GM19395 (cell line): Measurements from ENCODE around the gene SLC5A4.
"Not testable (repeated sequence)": the region's sequence is repeated elsewhere in the genome, so short reads cannot be mapped to it uniquely, and the experiment has no call there.

ENCODE experiments used
- ATAC-seq: cut with Tn5 transposase; IDR thresholded peaks from one replicate; pipeline ENCODE4 v1.9.1; 2021; ENCODE audit warnings: mild to moderate bottlenecking, moderate library complexity; ENCODE audit not compliant: unreplicated experiment

SLC5A4 gene

DNA sequence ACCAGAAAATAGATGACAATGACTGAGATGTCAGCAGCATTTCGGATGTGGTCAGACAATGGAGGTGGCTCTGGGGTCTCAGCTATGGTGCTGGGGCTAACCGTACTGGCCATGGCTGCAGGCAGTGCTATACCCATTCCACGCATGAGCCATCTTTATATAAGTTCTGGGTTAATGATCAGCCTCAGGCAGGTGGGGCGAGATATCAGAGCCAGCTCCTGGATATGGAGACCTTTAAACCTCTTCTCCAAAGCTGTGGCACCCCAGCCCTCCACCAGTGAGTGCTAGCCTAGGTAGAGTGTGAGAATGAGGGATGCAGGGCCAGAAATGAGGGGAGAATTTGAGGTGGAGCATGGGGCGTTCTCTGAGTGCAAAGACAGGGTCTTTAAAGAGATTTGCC lies at the start of gene SLC5A4:
SLC5A4 (minus strand) TSS at position 131 of the 400 bp plus-strand sequence; CDS start at position 113, 18 bp downstream.
- ATAC-seq = no peak

DNA sequence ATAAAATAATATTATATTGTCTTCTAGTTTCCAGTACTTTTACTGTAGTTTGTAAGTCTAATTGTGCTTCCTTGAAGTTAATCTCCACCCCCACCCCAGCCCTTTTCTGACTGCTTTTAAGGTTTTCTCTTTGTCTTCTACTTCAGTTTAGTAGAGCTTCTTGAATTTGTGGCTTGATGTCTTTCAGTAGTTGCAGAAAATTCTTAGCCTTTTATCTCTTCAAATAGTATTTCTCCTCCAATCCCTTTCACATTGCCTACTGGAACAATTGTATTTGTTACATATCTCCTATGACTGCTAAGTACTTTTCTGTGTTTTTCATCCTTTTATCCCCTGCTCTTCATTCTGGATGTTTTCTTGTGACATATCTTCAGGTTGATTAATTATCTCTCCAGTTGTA lies 38.8 kb upstream of the SLC5A4 start:
- not testable (repeated sequence) for ATAC-seq

DNA sequence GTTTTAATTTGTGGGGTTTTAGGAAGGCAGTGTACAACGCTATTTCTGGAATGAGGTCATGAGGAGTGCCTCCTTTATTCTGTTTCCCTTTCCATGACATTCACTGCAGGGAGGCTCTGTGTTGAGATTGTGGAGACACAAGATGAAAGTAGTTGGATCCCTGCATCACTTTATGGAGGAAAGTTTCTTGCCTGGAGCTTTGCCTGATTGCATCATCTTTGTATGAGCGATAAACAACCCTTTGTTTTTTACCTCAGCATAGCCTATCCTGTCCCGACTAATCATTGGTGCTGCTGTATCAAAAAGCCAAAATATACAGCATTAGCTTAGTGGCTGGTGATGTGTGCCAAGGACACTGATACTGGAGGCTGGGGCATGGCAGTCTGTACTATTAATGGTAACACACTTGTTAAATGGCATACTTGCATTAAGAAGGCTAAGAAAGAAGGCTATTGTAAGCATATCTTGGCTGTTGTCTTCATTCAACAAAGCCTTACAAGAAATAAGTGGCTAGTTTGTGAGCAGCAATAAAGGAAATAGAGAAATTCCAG lies 31.2 kb upstream of the SLC5A4 start:
- no peak for ATAC-seq

DNA sequence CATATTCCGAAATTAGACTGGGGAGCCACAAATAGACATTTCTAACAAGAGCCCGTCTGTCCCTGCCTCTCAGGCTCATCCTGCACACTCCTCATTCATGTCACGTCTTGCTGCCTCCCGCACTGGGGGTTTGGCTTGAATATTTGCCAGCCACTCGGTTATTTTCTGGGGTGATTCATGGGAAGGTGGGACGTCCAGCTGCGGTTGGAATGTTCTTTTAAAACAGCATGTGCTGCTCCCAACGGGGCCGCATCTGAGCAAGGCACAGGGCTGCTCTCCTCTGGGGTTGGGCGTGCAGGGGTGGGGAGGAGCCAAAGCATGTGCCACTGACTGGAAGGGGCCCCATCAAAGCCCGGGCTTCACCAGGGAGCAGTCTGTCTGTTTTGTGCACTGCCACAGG lies 25.9 kb upstream of the SLC5A4 start:
- ATAC-seq = no peak

DNA sequence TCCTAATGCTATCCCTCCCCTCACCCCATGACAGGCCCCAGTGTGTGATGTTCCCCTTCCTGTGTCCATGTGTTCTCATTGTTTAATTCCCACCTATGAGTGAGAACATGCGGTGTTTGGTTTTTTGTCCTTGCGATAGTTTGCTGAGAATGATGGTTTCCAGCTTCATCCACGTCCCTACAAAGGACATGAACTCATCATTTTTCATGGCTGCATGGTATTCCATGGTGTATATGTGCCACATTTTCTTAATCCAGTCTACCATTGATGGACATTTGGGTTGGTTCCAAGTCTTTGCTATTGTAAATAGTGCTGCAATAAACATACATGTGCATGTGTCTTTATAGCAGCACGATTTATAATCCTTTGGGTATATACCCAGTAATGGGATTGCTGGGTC lies 20.2 kb upstream of the SLC5A4 start:
- ATAC-seq = not testable (repeated sequence)

DNA sequence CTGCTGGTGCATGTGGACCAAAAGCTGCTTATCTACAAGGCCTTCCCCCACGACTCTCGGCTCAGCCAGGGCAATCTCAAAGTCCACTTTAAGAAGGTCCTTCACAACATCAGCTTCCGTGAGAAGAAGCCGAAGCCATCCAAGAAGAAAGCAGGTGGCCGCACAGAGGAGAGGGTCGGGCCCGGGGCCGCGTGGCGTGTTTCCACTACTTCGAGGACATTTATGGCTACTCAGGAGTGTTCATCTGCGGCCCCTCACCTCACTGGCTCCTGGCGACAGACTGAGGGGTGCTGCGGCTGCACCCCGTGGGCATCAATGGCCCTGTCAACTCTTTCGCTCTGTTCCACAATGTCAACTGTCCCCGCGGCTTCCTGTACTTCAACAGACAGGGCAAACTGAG lies 16.2 kb upstream of the SLC5A4 start:
- no peak for ATAC-seq

DNA sequence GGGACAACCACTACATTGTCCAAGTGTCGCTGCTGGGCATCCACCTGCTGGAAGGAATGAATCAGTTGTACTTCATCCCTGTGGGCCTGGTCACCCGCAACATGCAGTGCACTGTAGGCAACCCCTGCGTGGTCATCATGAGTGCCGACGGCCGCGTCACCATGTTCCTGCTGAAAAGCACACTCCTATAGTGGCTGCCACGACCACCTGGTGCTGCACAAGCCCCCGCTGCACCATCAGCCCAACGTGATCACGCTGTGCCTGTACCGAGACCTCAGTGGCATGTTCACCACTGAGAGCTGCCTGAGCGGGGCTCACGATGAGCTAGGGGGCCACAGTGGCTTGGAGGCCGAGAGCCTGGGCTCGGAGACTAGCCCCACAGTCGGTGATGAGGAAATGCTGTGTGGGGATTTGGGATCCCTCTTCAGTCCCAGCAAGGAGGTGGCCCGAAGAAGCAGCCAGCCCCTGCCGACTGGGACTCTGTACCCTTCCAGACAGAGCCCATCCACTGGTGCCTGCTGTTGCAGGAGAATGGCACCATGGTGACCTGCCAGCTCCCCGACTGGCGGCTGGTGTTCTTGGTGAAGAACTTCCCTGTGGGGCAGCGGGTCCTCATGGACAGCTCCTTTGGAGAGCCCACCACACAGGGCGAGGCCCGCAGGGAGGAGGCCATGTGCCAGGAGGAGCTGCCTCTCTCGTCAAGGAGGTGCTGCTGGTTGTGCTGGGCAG lies 15.7 kb upstream of the SLC5A4 start:
- ATAC-seq = no peak

DNA sequence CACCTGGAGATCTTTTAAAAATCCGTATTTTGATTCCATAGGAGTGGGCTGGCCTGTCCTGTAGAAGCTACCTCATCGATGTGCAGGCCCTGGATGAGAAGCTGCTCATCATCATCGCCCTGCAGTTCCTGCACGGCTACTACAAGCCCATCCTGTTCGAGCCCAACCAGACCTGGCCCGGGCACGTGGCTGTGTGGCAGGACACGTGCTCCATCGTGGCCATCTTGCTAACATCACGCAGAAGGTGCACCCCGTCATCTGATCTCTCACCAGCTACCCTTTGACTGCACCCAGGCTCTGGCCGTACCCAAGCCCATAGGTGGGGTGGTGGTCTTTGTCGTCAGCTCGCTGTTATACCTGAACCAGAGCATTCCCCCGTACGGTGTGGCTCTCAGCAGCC lies 14.2 kb upstream of the SLC5A4 start:
- ATAC-seq = no peak

DNA sequence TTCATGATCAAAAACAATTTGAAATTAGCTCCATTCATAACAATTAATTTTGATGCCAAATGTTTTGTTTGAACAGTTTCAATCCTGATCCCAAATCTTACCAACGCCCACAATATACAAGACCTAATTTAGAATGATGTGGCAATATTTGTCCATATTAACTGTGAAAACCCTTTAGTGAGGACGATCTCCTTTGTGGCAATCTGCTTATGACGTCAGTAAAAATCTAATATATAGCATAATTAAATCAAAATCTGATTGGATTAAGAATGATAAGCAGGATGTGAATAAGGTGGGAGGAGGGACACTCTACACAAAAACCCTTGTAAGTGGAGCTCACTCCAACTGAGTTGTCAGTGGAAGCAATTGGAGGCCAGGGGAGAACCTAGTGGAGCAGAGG lies 11.9 kb upstream of the SLC5A4 start:
- no peak for ATAC-seq

DNA sequence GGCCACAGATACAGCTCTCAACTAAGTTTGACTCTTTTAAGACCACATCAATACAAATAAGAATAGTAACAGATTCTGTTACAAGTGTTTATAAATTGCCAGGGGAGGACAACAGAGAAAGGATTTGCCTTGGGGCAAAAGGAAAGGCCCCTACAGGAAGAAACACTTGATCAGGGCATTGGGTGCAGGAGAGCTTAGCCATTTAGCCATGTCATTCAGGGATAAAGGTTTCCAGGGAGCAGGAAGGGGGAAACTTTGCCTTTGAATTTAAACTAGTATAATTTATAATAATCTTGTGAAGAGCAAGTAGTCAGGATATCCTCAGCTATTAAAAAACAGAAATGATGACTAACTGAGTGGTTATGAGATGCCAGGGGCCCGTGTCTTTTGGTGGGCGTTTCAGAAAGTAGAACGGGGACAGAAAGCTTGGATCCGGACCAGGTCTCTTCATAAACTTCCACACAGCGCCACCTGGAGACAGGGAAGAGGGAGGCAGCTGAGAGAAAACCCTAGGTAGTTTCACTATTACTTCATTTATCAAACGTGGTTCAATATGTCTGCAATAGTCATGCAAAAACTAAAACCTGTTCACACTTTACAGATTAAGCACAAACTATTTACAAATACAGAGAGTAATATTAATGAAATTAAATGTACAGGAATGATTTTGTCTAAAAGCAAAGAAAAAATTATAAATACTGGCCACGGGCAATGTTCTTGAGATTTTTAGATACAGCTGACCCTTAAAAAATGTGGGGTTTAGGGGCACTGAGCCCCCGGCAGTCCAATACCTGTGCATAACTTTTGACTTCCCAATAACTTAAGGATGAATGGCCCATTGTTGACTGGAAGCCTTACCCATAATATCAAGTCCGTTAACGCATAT lies 11.0 kb upstream of the SLC5A4 start:
- no peak for ATAC-seq

DNA sequence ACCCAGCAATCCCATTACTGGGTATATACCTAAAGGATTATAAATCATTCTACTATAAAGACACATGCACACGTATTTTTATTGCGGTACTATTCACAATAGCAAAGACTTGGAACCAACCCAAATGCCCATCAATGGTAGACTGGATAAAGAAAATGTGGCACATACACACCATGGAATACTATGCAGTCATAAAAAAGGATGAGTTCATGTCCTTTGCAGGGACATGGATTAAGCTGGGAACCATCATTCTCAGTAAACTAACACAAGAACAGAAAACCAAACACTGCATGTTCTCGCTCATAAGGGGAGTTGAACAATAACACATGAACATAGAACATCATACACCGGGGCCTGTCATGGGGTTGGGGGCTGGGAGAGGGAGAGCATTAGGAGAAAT lies 8.5 kb upstream of the SLC5A4 start:
- ATAC-seq = not testable (repeated sequence)

DNA sequence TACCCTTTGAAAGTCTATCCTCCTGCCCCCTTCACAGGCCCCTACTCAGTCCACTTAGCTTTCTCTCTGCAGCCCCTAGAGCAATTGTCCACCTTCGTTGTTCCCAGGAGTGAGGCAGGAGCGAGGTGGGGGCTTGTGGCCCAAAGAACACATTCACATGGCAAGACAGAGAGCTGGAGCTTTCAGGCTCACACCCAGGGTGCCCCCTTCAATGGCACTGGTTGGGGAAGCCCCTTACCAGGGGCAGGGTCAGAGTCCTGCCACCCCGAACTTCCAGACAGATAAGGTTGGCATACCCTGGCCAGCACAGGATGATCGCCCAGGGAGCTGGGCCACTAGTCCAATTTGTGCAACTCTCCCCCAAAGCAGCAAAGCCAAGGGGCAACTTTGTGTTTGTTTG lies 6.2 kb upstream of the SLC5A4 start:
- ATAC-seq = no peak

DNA sequence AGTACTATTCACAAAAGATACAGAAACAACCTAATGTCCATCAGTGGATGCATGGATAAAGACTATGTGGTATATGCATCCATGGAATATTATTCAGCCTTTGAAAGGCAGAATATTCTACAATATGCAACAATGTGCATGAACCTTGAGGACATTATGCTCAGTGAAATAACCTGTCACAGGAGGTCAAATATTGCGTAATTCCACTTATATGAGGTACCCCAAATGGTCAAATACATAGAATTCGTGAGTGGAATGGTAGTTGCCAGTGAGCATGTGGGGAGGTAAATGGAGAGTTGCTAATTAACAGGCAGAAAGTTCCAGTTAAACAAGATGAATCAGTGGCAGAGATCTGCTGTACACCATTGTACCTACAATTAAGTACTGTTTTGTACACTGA lies 3.6 kb upstream of the SLC5A4 start:
- ATAC-seq = no peak

DNA sequence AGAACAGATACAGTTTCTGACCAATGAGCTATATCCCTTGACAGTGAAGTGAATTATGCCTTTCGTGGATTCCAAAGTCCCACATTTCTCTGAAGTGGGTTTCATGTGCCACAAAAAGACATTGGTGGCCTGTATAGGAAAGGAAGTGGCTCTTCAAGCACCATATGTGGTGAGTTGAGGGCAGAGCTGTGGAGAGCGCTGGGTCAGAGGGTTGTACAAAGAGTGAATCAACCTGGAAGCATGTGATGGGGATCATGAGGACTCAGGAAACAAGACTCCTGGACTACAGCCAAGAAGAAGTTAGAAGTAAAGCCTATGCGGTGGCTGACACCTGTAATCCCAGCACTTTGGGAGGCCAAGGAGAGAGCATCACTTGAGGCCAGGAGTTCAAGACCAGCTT lies 579 bp upstream of the SLC5A4 start:
- ATAC-seq = no peak

DNA sequence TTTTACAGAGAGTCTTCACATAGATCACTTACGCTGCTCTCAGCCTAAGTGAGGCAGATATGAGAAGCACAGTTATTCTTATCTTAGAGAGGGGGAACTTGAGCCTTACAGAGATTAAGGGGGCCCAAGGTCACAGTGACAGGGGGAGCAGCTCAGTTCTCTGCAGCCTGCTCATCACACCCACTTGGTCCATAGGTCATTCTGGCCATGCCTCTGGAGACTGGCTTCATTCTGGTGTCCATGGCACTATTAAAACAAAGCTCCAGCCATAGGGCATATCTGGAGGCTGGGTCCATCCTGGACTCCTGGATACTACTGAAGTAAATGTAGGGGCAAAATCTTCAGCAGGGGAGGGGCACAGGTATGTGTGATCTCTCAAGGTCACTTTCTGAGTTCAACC lies 5.9 kb downstream of the SLC5A4 start:
- no peak for ATAC-seq

DNA sequence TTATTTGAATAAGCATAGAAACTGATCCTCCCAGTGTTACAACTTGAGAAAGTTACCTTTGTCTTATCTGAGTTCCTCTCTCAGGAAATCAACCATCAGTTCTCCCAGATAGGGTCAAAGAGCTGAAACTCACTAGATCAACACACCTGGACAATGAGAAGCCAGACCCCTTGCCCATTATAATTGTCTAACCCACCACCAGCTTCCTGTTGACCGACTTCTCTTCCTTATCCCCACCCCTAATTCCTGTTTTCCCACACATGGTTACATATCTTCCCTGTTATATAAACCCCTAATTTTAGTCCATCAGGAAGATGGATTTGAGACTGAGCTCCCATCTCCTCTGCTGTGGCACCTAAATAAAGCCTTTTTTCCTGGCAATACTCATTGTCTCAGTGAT lies 6.9 kb downstream of the SLC5A4 start:
- ATAC-seq = no peak

DNA sequence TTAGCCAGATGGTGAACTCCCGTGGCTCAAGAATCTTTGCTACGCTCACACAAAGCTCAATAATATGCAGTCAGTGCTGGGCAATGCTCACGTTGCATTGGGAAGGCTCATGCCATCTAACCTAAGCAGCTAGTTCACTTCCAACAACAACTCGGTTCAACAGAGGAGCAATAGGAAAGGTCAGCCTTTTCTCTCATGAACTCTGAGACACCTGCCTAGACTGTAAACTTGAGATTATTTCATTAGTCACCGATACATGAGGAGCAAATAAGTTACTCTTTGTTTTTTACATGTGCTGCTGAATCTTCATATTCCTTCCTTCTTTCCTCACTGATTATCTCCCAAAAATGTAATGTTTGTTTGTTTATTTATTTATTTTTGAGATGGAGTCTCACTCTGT lies 9.0 kb downstream of the SLC5A4 start:
- ATAC-seq = no peak

DNA sequence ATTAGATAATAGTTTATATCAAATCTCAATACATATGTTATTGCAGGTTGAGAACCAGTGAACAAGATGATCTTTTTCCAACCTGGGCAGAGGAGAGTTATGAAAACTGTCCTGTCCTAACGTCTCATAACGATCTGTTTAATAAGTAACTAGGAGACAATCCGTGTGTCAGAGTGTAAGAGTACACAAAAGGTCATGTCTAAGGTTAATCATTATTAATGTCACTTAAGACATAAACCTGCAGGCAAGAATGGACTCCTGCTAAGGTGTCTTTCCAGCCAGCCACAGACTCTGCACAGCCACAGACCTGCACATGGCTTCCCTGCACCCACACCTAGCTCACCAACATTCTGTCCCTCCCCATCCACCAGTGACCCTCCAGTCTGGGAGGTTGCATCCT lies 10.1 kb downstream of the SLC5A4 start:
- ATAC-seq = no peak

DNA sequence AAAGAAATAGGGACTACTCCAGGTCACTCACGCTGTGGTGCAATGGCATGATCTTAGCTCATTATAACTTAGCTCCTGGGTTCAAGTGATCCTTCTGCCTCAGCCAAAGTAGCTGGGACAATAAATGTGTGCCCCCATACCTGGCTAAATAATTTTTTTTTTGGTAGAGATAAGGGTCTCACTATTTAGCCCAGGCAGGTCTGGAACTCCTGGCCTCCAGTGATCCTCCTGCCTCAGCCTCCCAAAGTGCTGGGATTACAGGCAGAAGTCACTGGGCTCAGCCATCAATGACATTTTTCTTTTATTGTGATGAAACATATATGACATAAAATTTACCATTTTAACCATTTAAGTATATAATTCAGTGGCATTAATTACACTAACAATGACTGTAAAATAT lies 10.6 kb downstream of the SLC5A4 start:
- ATAC-seq = no peak

DNA sequence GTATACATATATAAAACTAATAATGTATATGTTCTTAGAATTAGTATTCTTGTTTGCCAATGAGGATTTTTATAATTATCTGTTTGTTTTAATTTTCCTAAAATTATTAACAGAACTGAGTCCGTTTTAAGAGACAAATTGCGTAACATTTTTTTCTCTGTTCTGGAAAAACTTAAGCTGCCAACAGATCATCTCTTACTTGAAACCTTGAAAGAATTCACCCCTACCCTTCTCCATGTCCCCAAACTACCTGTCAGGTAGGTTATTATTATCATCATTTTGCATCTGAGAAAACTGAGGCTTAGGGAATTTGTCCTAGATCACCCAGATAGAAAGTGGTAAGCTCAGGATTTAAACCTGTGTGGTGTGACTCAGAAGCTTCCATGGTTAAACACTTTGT lies 14.7 kb downstream of the SLC5A4 start:
- no peak for ATAC-seq

DNA sequence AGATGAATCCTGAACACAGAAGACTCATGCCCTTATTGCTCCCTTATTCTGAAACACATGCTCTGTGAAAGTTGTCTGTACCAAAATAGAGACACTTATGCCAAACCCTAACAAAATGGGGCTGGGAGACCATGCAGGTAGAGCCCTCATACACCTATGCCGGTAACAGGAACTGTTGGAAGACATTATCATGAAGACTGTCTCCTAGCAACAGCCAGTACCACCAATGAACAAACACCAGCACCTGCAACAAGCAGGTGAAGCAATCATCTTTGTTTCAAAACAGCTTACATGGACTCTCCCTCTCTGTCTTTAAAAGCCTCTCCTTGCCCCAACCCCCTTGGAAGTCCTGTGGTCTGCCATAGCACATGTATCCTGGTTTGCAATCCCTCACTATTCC lies 17.2 kb downstream of the SLC5A4 start:
- no peak for ATAC-seq

DNA sequence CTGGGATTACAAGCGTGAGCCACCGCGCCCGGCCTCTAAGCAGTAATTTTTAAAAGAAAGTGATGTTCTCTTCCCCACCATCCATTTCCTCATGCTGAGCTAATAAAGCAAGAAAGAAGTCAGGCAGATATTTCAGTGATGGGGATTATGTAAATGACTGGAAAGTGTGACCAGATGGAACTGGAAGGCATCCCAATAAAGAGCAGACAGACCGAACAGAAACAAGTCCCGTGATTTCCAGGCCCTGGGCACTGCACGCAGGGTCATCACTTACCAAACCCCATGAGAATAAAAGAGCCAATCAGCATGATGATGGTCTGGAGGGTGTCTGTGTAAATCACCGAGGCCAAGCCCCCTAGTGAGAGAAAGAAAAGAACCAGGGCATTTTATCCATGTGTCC lies 18.2 kb downstream of the SLC5A4 start:
- ATAC-seq = no peak
